PC-9 (cell line): ENCODE data around the gene ANK2. TPM values are rescaled to one million over a fixed set of nuclear protein-coding genes. Genes with fewer than 3 reads are reported as not detected.

Experiments used
- BruUV-seq: library from RNA; stranded (reverse); fragments of 400-500 nt; replicated peaks from 2 replicates; lab custom pipeline; 2021; lab: Mats Ljungman, UMichigan
- CTCF ChIA-PET: fragments of 300-600 bp; sonication (Branson Sonifier 250); formaldehyde crosslinking; loops from one replicate; lab custom pipeline; 2022; ENCODE audit warnings: antibody characterized with exemption; lab: Charles Lee
- POLR2A ChIA-PET: fragments of 300-600 bp; sonication (Branson Sonifier 250); formaldehyde crosslinking; loops from one replicate; lab custom pipeline; 2022; ENCODE audit warnings: antibody characterized with exemption; ENCODE audit not compliant: unreplicated experiment; lab: Charles Lee
- DNase-seq, 2 experiments: peaks; one replicate each; pipeline versions ENCODE4 v3.0.0 to v3.0.0-alpha.2; 2015 to 2022; ENCODE audit warnings: mixed read lengths in 1 of 2
- H2AFZ ChIP-seq: fragments of 200-600 bp; sonication (generic); 2 replicates; pipeline ENCODE4 v1.8.1; 2017; ENCODE audit warnings: antibody characterized with exemption
- H3F3A ChIP-seq: fragments of 200-600 bp; sonication (generic); 2 replicates; pipeline ENCODE4 v1.8.1; 2017; ENCODE audit warnings: antibody characterized with exemption, mild to moderate bottlenecking, low read depth; ENCODE audit not compliant: insufficient read depth
- H3K27ac ChIP-seq: fragments of 200-600 bp; sonication (generic); 2 replicates; pipeline ENCODE4 v1.6.1; 2016; ENCODE audit warnings: mixed run types
- H3K27me3 ChIP-seq: fragments of 200-600 bp; sonication (generic); 2 replicates; pipeline ENCODE4 v1.6.1; 2016; ENCODE audit warnings: low read depth, mixed run types; ENCODE audit not compliant: insufficient read depth
- H3K36me3 ChIP-seq: fragments of 200-600 bp; sonication (generic); 2 replicates; pipeline ENCODE4 v1.6.1; 2016; ENCODE audit warnings: low read depth, mixed run types
- H3K4me1 ChIP-seq: fragments of 200-600 bp; sonication (generic); replicated peaks from 2 replicates; pipeline ENCODE4 v1.6.1; 2016; ENCODE audit warnings: mixed run types; ENCODE audit not compliant: insufficient read depth
- H3K4me2 ChIP-seq: fragments of 200-600 bp; sonication (generic); 2 replicates; pipeline ENCODE4 v1.6.1; 2017; ENCODE audit warnings: mixed run types
- H3K4me3 ChIP-seq: fragments of 200-600 bp; sonication (generic); 2 replicates; pipeline ENCODE4 v1.6.1; 2016; ENCODE audit warnings: mixed run types
- H3K79me2 ChIP-seq: fragments of 200-600 bp; sonication (generic); 2 replicates; pipeline ENCODE4 v1.6.1; 2017; ENCODE audit warnings: low read depth, mixed run types
- H3K9me2 ChIP-seq: fragments of 200-600 bp; sonication (generic); 2 replicates; pipeline ENCODE4 v1.8.1; 2017; ENCODE audit warnings: mild to moderate bottlenecking; ENCODE audit not compliant: insufficient read depth
- H3K9me3 ChIP-seq: fragments of 200-600 bp; sonication (generic); 2 replicates; pipeline ENCODE4 v1.8.1; 2016; ENCODE audit warnings: low read depth; ENCODE audit not compliant: insufficient read depth
- H4K20me1 ChIP-seq: fragments of 200-600 bp; sonication (generic); 2 replicates; pipeline ENCODE4 v1.8.1; 2017; ENCODE audit not compliant: insufficient read depth
- EZH2 ChIP-seq: fragments of 200-600 bp; sonication (generic); IDR thresholded peaks from 2 replicates; pipeline ENCODE4 v1.8.0; 2017; ENCODE audit warnings: antibody characterized with exemption, low read depth
- intact Hi-C: fragments of 100-400 bp; cut with micrococcal nuclease; formaldehyde crosslinking; loops from one replicate; pipeline ENCODE4 v1.10.0; 2022; ENCODE audit not compliant: unreplicated experiment
- total RNA-seq: library from RNA; stranded (reverse); gene quantifications from 2 replicates; pipeline ENCODE4 v1.2.3, GENCODE V29; 2021
- TF ChIP-seq, protein P1 (sequence below): fragments of 200-600 bp; sonication (generic); conservative IDR thresholded peaks from 2 replicates; pipeline ENCODE4 v1.6.1; 2017; ENCODE audit warnings: mixed run types, antibody characterized with exemption, mild to moderate bottlenecking, moderate library complexity

Gene ANK2
- total RNA-seq, 1 experiment from 2014 or later, result 0.61 TPM

DNA sequence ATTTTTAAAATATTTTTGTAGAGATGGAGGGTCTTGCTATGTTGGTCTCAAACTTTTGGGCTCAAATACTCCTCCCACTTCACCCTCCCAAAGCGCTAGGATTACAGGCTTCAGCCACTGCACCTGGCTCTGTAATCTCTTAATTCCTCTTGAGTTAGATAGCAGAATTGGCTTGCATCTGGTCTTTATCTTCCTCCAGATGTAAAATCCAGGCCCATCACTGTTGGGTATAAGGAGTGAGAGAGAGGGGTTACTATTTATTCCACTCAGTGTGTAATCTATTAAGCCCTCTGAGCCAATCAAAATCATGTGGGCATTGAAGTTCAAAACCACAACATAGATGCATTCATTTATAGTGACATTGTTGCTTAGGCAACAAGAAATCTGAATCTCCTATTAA lies 33.9 kb downstream of the ANK2 start:
- no peak for DNase-seq

DNA sequence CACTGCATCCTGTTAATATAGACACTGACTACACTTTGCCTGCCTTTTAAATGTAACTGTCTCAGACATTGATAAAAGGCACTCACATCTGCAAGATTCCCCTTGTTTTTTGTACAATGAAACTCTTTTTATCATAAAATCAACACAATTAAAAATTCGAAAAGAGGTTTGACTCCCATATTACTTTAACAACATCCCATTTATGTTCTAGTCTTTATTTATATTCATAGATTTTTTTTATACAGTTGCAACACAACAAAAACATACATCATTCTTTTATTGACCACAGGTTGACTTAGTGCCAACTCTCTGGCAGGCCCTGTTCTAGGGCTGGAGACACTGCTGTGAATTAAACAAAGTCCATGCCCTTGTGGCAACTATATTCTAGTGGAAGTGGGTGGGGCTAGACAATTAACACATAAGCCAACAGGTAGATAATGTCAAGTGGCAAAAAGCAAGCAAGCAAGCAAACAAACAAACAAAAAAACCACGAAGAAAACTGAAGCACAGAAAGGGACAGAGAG lies 36.8 kb downstream of the ANK2 start:
- ChIA-PET POLR2A (no interaction called here), CTCF (no interaction called here)
- TF ChIP-seq EZH2, result no peak
- TF ChIP-seq, protein P1, sequence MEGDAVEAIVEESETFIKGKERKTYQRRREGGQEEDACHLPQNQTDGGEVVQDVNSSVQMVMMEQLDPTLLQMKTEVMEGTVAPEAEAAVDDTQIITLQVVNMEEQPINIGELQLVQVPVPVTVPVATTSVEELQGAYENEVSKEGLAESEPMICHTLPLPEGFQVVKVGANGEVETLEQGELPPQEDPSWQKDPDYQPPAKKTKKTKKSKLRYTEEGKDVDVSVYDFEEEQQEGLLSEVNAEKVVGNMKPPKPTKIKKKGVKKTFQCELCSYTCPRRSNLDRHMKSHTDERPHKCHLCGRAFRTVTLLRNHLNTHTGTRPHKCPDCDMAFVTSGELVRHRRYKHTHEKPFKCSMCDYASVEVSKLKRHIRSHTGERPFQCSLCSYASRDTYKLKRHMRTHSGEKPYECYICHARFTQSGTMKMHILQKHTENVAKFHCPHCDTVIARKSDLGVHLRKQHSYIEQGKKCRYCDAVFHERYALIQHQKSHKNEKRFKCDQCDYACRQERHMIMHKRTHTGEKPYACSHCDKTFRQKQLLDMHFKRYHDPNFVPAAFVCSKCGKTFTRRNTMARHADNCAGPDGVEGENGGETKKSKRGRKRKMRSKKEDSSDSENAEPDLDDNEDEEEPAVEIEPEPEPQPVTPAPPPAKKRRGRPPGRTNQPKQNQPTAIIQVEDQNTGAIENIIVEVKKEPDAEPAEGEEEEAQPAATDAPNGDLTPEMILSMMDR, result no peak
- Histone ChIP-seq H3K9me3 (no peaks in the 10 kb centered on the region), H2AFZ (no peak overlapping the region), H3F3A (no peaks in the 10 kb centered on the region), H4K20me1 (no peaks in the 10 kb centered on the region), H3K4me2 (no peak overlapping the region), H3K9me2 (no peaks in the 10 kb centered on the region), H3K4me3 (no peak overlapping the region), H3K79me2 (no peaks in the 10 kb centered on the region), H3K27ac (no peak overlapping the region), H3K4me1 (no peaks in the 10 kb centered on the region), H3K27me3 (no peaks in the 10 kb centered on the region), H3K36me3 (no peaks in the 10 kb centered on the region)
- intact Hi-C loops, result no loop called here
- no TSS peak for BruUV-seq
- no peak for DNase-seq

More for the DNA sequence above, 33.9 kb downstream of the ANK2 start:
- H4K20me1 ChIP-seq, result no peaks in the 10 kb centered on the region
- no peak overlapping the region for H3K27ac ChIP-seq
- no peak overlapping the region for H3K4me2 ChIP-seq
- ChIA-PET POLR2A (no interaction called here), CTCF (no interaction called here)
- H3K4me3 ChIP-seq, result no peak overlapping the region
- H3K4me1 ChIP-seq, result no peaks in the 10 kb centered on the region
- no peaks in the 10 kb centered on the region for H3K79me2 ChIP-seq
- intact Hi-C loops, result no loop called here
- no peaks in the 10 kb centered on the region for H3K9me3 ChIP-seq
- H3K36me3 ChIP-seq, result no peaks in the 10 kb centered on the region
- no peak overlapping the region for H2AFZ ChIP-seq
- no peaks in the 10 kb centered on the region for H3K27me3 ChIP-seq
- no peak for TF ChIP-seq EZH2
- TF ChIP-seq, protein P1, result no peak
- BruUV-seq, result no TSS peak
- no peaks in the 10 kb centered on the region for H3F3A ChIP-seq
- no peaks in the 10 kb centered on the region for H3K9me2 ChIP-seq

DNA sequence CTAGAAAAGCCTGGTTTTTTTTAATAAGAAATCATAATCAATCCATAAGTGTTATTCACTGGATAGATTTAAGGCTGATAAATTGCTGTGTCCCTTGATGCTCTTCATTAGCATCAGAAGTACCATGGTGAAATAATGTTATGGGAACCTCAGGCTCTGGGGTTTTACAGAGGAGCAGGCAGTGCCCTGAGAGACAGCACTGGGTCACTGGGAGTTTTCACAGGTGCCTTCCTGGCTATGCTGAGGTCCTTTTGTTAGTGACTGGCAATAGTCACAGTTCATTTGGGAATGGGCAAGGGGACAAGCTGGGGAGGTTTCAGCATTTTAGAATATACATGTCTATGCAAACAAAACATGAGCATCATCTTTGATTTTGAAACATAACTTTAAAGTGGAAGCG lies 38.6 kb downstream of the ANK2 start:
- ChIA-PET CTCF (no interaction called here), POLR2A (no interaction called here)
- H2AFZ ChIP-seq, result no peak overlapping the region
- H4K20me1 ChIP-seq, result no peaks in the 10 kb centered on the region
- no peaks in the 10 kb centered on the region for H3K4me1 ChIP-seq
- no peaks in the 10 kb centered on the region for H3K27me3 ChIP-seq
- no peak overlapping the region for H3K4me2 ChIP-seq
- no TSS peak for BruUV-seq
- H3K9me2 ChIP-seq, result no peaks in the 10 kb centered on the region
- no peak for TF ChIP-seq EZH2
- TF ChIP-seq, protein P1, result no peak
- H3K4me3 ChIP-seq, result no peak overlapping the region
- H3K79me2 ChIP-seq, result no peaks in the 10 kb centered on the region
- DNase-seq, result no peak
- no peaks in the 10 kb centered on the region for H3K9me3 ChIP-seq
- no peaks in the 10 kb centered on the region for H3F3A ChIP-seq
- H3K36me3 ChIP-seq, result no peaks in the 10 kb centered on the region
- H3K27ac ChIP-seq, result no peak overlapping the region
- intact Hi-C loops, result no loop called here
